ENCODE results near the gene ASPRV1.

ASPRV1 gene

GRCh38 chr2:69939722-69940121, 21.7 kb downstream of the ASPRV1 start:
- DNase-seq (ENCODE audit: low read depth): no peak

- DNase-seq (ENCODE audit: low read depth): no peak
Observed at GRCh38 chr2:69937968-69938367, 23.5 kb downstream of the ASPRV1 start.

GRCh38 chr2:69936906-69937305, 24.5 kb downstream of the ASPRV1 start:
- DNase-seq (ENCODE audit: low read depth): no peak

- DNase-seq (ENCODE audit: low read depth): no peak
Observed at GRCh38 chr2:69935011-69935410, 26.4 kb downstream of the ASPRV1 start.

GRCh38 chr2:69934614-69934908, 26.9 kb downstream of the ASPRV1 start:
- no peak for DNase-seq (ENCODE audit: low read depth)

GRCh38 chr2:69933839-69934613, 27.4 kb downstream of the ASPRV1 start:
- no peak for DNase-seq (ENCODE audit: low read depth)

- DNase-seq (ENCODE audit: low read depth): no peak
Observed at GRCh38 chr2:69933254-69933828, 28.1 kb downstream of the ASPRV1 start.

GRCh38 chr2:69932596-69932922, 28.9 kb downstream of the ASPRV1 start:
- DNase-seq (ENCODE audit: low read depth): no peak

- DNase-seq (ENCODE audit: low read depth): no peak
Observed at GRCh38 chr2:69931832-69932595, 29.4 kb downstream of the ASPRV1 start.

GRCh38 chr2:69926849-69927515, 34.4 kb downstream of the ASPRV1 start:
- no peak for DNase-seq (ENCODE audit: low read depth)

GRCh38 chr2:69923116-69923515, 38.3 kb downstream of the ASPRV1 start:
- DNase-seq (ENCODE audit: low read depth): no peak

- DNase-seq (ENCODE audit: low read depth): no peak
Observed at GRCh38 chr2:69918401-69918800, 43.0 kb downstream of the ASPRV1 start.

GRCh38 chr2:69917852-69918251, 43.6 kb downstream of the ASPRV1 start:
- no peak for DNase-seq (ENCODE audit: low read depth)

GRCh38 chr2:69916106-69916505, 45.3 kb downstream of the ASPRV1 start:
- no peak for DNase-seq (ENCODE audit: low read depth)

GRCh38 chr2:69914950-69915945, 46.2 kb downstream of the ASPRV1 start, which contains the start of gene MXD1:
Gene MXD1, plus strand, starts transcription at chr2:69915109. Its CDS starts 222 bp downstream, at chr2:69915331.
- DNase-seq (ENCODE audit: low read depth): peak; percentile 99

GRCh38 chr2:69914164-69914949, 47.1 kb downstream of the ASPRV1 start:
- peak; percentile 12 for DNase-seq (ENCODE audit: low read depth)

- no peak for DNase-seq (ENCODE audit: low read depth)
Observed at GRCh38 chr2:69911985-69912563, 49.4 kb downstream of the ASPRV1 start.
